Neural cell (in vitro differentiated cells): ENCODE measurements around the gene LHX4.

Experiments used
- EP300 ChIP-seq: fragments of 450-650 bp; conservative IDR thresholded peaks from 2 replicates; pipeline ENCODE4 v1.6.1; 2014; ENCODE audit warnings: antibody characterized with exemption, mild to moderate bottlenecking, moderate library complexity; ENCODE audit not compliant: poor library complexity, severe bottlenecking
- TAF1 ChIP-seq: IDR thresholded peaks from 2 replicates; pipeline ENCODE4 v1.6.1; 2012; ENCODE audit warnings: low read depth
- TF ChIP-seq, protein P1 (sequence below): fragments of 450-650 bp; IDR thresholded peaks from 2 replicates; pipeline ENCODE4 v1.5.1; 2014; ENCODE audit warnings: antibody characterized with exemption, mild to moderate bottlenecking, moderate library complexity; ENCODE audit not compliant: poor library complexity, severe bottlenecking

DNA sequence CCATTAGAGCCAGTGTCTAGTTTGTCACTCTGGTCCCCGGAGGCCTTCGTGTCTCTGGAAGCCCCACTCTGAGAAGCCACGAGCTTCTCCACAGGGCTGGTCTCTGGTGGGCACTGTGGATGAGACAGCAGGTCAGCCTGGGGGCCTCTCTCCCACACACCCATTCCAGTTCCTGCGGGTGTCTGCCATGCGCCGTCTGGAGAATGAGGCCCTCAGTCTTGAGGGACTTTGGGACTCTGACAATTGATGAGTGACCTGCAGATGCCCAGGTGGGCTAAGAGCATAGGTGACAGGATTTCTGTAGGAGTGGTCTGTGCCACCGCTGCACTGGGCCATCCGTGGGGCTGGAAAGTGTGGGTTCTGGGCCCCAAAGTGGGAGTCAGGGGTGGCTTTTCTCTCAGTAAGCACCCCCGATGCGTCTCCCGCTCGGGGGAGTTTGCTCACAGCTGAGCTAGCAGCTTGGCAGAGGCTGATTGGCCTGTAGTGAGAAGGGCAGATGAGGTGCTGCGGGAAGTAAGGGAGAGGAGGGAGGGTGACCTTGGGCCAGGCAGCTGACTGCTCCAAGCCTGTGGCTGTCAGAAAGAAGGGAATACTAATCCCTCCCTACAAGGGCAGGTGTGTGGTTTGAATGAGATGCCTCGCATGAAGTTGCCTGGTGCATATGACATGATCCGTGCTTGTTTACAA is 26.4 kb downstream of the LHX4 start:
- TF ChIP-seq TAF1, result no peak
- no peak for TF ChIP-seq EP300
- TF ChIP-seq, protein P1, sequence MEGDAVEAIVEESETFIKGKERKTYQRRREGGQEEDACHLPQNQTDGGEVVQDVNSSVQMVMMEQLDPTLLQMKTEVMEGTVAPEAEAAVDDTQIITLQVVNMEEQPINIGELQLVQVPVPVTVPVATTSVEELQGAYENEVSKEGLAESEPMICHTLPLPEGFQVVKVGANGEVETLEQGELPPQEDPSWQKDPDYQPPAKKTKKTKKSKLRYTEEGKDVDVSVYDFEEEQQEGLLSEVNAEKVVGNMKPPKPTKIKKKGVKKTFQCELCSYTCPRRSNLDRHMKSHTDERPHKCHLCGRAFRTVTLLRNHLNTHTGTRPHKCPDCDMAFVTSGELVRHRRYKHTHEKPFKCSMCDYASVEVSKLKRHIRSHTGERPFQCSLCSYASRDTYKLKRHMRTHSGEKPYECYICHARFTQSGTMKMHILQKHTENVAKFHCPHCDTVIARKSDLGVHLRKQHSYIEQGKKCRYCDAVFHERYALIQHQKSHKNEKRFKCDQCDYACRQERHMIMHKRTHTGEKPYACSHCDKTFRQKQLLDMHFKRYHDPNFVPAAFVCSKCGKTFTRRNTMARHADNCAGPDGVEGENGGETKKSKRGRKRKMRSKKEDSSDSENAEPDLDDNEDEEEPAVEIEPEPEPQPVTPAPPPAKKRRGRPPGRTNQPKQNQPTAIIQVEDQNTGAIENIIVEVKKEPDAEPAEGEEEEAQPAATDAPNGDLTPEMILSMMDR, result no peak
